Activated T-cell treated with anti-CD3 and anti-CD28 coated beads, Interleukin-2, amount 50 U/mL, for 72 hours (primary cell): ENCODE results near the gene EFNA5. TPM values are rescaled to one million over a fixed set of nuclear protein-coding genes. Genes with fewer than 3 reads are reported as not detected.
"Not testable (repeated sequence)": the region's sequence is repeated elsewhere in the genome, so short reads cannot be mapped to it uniquely, and the experiment has no call there.

Source experiments
- ATAC-seq, 2 donors: fragments of 150-1000 bp; cut with Tn5 transposase; replicated peaks in 1 of 2; 2 replicates each; pipeline ENCODE4 v1.10.0; 2021; ENCODE audit warnings: moderate library complexity in 2 of 2, mild to moderate bottlenecking in 1 of 2
- DNase-seq, 2 donors: peaks; one replicate each; pipeline ENCODE4 v3.0.0; 2021 to 2022; ENCODE audit warnings: mixed read lengths in 1 of 2
- H3K27ac Mint-ChIP-seq: one replicate; pipeline ENCODE4 v1.8.0; 2022; ENCODE audit warnings: mild to moderate bottlenecking, moderate library complexity, mixed read lengths
- H3K27me3 Mint-ChIP-seq: one replicate; pipeline ENCODE4 v1.8.0; 2022; ENCODE audit warnings: low read depth, mixed read lengths
- H3K36me3 Mint-ChIP-seq, 2 donors: one replicate each; pipeline ENCODE4 v1.8.0; 2022; ENCODE audit warnings: mixed read lengths in 2 of 2, mild to moderate bottlenecking in 1 of 2; ENCODE audit not compliant: insufficient read depth in 2 of 2
- H3K4me1 Mint-ChIP-seq: one replicate; pipeline ENCODE4 v1.8.0; 2022; ENCODE audit warnings: low read depth, mixed read lengths
- H3K4me3 Mint-ChIP-seq, 2 donors: one replicate each; pipeline ENCODE4 v1.8.0; 2022; ENCODE audit warnings: mild to moderate bottlenecking in 2 of 2, mixed read lengths in 2 of 2, moderate library complexity in 2 of 2
- H3K9me3 Mint-ChIP-seq, 2 donors: one replicate each; pipeline ENCODE4 v1.8.0; 2022; ENCODE audit warnings: mixed read lengths in 2 of 2
- total RNA-seq, 2 donors: library from RNA; stranded (reverse); gene quantifications; one replicate each; pipeline ENCODE4 v1.2.3, GENCODE V29; 2022

EFNA5 gene
- total RNA-seq, 2 donors from 2014 or later = 0.35 TPM; not detected in 1

DNA sequence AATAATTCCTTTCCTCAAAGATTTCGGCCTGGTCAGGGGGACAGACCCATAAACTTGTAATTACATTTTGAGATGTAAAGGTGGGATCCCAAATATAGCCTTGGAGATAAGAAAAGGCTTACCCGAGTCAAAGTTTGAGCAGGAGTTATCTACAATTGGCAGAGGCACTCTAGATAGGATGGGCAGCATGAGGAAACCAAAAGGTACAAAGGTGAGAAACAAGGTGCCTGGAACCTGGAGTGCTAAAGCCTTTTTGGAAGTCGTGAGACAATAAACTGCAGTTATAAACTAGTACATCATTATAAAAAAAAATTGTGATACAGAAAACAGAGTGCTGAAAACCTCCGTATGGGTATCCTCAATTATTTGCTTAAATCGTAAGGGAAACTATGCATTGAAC is 212.4 kb downstream of the EFNA5 start:
- no peak for DNase-seq
- H3K9me3 Mint-ChIP-seq = no peaks in the 10 kb centered on the region
- no peak overlapping the region for H3K4me3 Mint-ChIP-seq
- H3K27me3 Mint-ChIP-seq = peaks cover 24% of the 10 kb centered on the region
- no peak for ATAC-seq
- no peak overlapping the region for H3K27ac Mint-ChIP-seq
- no peaks in the 10 kb centered on the region for H3K36me3 Mint-ChIP-seq
- H3K4me1 Mint-ChIP-seq = no peaks in the 10 kb centered on the region

DNA sequence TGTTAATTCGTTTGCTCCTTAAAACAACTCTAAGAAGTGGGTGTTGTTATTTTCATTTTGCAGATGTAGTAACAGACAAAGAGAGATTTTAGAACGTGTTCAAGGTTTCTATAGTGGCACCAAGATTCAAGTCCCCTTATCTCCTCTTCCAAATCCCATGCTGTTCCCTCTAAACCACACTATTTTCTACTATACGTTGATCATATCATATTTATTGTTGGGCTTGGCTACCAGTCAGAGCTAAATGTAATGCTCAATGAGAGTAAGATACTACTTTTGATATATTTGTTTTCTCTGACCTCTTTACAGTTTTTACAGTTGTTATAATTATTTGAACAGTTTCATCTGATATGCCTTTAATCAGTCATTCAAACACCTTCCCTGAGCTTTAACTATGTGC is 212.9 kb downstream of the EFNA5 start:
- H3K27ac Mint-ChIP-seq = no peak overlapping the region
- ATAC-seq = no peak
- no peaks in the 10 kb centered on the region for H3K4me1 Mint-ChIP-seq
- no peaks in the 10 kb centered on the region for H3K9me3 Mint-ChIP-seq
- DNase-seq = no peak
- H3K36me3 Mint-ChIP-seq = no peaks in the 10 kb centered on the region
- no peak overlapping the region for H3K4me3 Mint-ChIP-seq
- H3K27me3 Mint-ChIP-seq = peaks cover 25% of the 10 kb centered on the region

DNA sequence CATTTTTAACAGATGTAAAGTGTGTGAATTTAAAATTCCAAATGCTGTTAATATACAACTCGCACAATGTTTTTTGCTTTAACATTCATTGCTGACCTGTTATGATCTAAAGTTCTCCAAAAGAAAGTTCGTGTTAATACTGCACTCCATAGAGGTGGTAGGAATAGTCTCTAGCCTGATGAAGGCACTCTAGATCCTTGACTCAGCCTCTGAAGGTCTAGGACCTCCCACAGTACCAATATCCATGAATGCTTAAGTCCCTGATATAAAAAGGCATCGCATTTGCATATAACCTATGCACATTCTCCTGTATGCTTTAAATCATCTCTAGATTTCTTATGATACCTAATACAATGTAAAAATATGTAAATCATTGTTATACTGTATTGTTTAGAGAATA is 213.6 kb downstream of the EFNA5 start:
- H3K27me3 Mint-ChIP-seq = peaks cover 25% of the 10 kb centered on the region
- ATAC-seq (no peak), DNase-seq (no peak)
- no peaks in the 10 kb centered on the region for H3K36me3 Mint-ChIP-seq
- H3K9me3 Mint-ChIP-seq = no peaks in the 10 kb centered on the region
- no peak overlapping the region for H3K27ac Mint-ChIP-seq
- H3K4me1 Mint-ChIP-seq = no peaks in the 10 kb centered on the region
- H3K4me3 Mint-ChIP-seq = no peak overlapping the region

DNA sequence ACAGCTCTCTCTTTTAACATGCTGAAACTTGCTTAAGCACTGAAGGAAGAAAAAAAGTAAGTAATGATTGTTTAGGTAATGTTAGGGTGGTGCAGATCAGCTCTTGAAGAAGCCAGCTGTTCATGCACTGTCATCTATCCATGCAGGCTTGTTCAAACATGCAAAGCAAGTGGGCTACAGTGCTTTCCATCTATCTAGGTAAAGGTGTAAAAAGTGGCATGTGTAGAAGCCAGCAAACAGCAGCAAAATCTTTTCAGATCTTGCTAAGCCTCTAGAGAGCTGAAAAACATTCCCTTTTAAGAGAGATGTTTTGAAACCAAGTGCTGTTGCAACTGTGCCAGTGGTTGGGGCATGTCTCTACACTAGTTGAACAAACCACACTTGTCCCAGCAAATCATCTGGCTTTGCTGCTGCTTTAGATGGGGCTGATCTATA is 214.4 kb downstream of the EFNA5 start:
- Mint-ChIP-seq H3K36me3 (no peaks in the 10 kb centered on the region), H3K27me3 (peaks cover 25% of the 10 kb centered on the region), H3K4me1 (no peaks in the 10 kb centered on the region), H3K27ac (no peak overlapping the region), H3K4me3 (no peak overlapping the region), H3K9me3 (no peaks in the 10 kb centered on the region)
- ATAC-seq (no peak), DNase-seq (no peak)

DNA sequence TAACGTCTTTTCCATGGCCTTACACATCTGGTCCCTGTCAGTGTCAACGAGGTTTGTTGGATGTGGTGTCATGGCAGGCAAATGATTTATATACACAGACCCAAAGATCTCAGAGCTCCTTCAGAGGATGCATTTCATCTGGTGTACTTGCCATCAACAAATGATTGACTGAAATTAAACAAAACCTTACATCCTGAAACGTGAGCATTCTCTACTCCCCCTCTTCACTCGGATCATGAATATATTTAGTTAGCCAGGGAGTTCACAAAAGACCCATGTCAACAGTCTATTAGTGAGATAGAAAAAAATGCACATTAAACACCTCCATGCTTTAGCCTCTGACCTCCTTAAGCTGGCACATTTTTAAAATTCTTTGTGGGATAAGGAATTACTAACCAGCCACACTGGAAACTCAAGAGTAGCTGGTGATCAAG is 215.6 kb downstream of the EFNA5 start:
- ATAC-seq = no peak
- Mint-ChIP-seq H3K4me1 (no peaks in the 10 kb centered on the region), H3K4me3 (no peak overlapping the region), H3K27ac (no peak overlapping the region), H3K9me3 (no peaks in the 10 kb centered on the region), H3K27me3 (peaks cover 25% of the 10 kb centered on the region), H3K36me3 (no peaks in the 10 kb centered on the region)
- DNase-seq = no peak

DNA sequence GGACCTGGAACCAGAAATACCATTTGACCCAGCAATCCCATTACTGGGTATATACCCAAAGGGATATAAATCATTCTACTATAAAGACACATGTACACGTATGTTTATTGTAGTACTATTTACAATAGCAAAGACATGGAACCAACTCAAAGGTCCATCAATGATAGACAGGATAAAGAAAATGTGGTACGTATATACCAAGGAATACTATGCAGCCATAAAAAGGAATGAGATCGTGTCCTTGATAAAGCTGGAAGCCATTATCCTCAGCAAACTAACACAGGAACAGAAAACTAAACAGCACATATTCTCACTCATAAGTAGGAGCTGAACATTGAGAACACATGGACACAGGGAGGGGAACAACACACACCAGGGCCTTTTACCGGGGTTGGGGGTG is 218.9 kb downstream of the EFNA5 start:
- not testable (repeated sequence) for H3K4me1 Mint-ChIP-seq, ATAC-seq, DNase-seq, H3K9me3 Mint-ChIP-seq, H3K36me3 Mint-ChIP-seq, H3K27ac Mint-ChIP-seq, H3K4me3 Mint-ChIP-seq
- H3K27me3 Mint-ChIP-seq = peaks cover 17% of the 10 kb centered on the region

DNA sequence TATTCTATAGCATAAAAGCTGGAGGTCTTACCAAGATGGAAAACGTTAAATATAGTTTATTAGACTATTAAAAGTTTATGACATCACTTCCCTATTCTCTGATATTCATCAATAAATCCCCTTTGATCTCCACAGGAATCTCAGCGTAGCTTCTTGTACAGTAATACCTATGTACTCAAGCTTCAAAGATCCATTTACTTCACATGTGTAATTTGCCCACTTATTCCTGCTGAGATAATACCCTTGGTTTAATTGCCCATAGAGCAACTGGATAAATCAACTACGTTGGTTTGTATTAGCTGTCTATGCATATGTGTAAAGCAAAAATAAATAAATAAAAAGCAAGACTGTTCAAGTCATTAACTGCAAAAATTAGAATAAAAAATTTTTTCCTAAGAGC is 219.7 kb downstream of the EFNA5 start:
- peaks cover 17% of the 10 kb centered on the region for H3K27me3 Mint-ChIP-seq
- no peak overlapping the region for H3K27ac Mint-ChIP-seq
- no peaks in the 10 kb centered on the region for H3K36me3 Mint-ChIP-seq
- peaks cover 0 to 3% of the 10 kb centered on the region in 2 donors for H3K9me3 Mint-ChIP-seq
- no peak overlapping the region for H3K4me3 Mint-ChIP-seq
- ATAC-seq (no peak), DNase-seq (no peak)
- H3K4me1 Mint-ChIP-seq = no peaks in the 10 kb centered on the region

DNA sequence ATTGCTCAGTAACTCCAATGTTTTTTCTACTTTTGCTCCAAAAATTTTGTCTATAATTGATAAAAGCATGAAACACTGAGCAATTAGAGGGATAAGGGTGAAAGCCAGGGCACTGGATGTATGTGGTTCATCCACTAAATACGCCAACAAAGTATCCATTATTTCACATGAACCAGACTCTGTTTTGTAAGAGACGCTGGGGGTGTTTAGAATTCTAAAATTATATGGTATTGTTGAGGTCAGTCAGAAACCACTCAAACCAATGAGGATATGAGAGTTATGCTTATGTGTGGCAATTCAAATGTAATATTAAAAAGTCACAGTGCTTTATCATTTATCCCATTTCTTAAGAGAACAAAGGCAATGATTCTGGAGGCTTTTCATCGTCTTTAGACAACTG is 220.2 kb downstream of the EFNA5 start:
- ATAC-seq (no peak), DNase-seq (no peak)
- peaks cover 17% of the 10 kb centered on the region for H3K27me3 Mint-ChIP-seq
- H3K27ac Mint-ChIP-seq = no peak overlapping the region
- H3K36me3 Mint-ChIP-seq = no peaks in the 10 kb centered on the region
- H3K4me3 Mint-ChIP-seq = no peak overlapping the region
- H3K9me3 Mint-ChIP-seq = peaks cover 0 to 3% of the 10 kb centered on the region in 2 donors
- H3K4me1 Mint-ChIP-seq = no peaks in the 10 kb centered on the region

DNA sequence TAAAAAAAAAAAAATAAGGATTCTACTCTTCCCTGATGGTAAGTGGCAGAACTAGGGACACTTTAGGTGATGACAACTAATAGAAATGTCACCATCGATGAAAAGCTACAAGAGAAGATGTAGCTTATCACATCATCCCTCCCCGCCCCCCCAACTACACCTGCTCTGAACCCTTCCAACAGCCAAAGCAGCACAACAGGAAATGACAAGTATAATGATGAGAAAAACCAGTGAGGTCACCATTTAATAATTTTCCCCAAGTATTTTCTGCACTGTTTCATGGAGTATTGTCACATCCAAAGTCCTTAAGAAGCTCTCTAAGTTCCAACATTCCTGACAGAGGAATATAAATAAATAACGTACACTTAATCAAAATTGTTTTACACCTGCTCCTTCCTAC is 221.4 kb downstream of the EFNA5 start:
- Mint-ChIP-seq H3K4me3 (no peak overlapping the region), H3K4me1 (no peaks in the 10 kb centered on the region), H3K9me3 (peaks cover 0 to 3% of the 10 kb centered on the region in 2 donors), H3K27me3 (peaks cover 12% of the 10 kb centered on the region), H3K27ac (no peak overlapping the region), H3K36me3 (no peaks in the 10 kb centered on the region)
- no peak for DNase-seq
- no peak for ATAC-seq

DNA sequence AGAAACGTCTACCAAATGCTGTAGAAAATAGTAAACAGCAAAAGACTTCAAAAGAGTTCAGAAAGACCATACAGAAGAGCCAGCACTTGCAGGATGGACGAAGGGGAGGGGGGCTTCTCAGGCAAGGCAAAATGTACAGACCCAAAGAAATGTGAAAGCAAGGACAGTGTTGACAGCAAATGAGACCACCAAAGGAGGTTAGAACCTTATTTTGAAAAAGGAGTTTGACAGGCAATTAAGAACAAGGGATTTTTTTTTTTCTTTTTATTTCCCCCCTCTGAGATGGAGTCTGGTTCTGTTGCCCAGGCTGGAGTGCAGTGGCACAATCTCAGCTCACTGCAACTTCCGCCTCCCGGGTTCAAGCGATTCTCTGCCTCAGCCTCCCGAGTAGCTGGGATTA is 223.2 kb downstream of the EFNA5 start:
- Mint-ChIP-seq H3K4me1 (no peaks in the 10 kb centered on the region), H3K27ac (no peak overlapping the region), H3K27me3 (peaks cover 11% of the 10 kb centered on the region), H3K36me3 (peaks cover 0 to 1% of the 10 kb centered on the region in 2 donors), H3K4me3 (no peak overlapping the region), H3K9me3 (peaks cover 0 to 3% of the 10 kb centered on the region in 2 donors)
- DNase-seq (no peak), ATAC-seq (no peak)

DNA sequence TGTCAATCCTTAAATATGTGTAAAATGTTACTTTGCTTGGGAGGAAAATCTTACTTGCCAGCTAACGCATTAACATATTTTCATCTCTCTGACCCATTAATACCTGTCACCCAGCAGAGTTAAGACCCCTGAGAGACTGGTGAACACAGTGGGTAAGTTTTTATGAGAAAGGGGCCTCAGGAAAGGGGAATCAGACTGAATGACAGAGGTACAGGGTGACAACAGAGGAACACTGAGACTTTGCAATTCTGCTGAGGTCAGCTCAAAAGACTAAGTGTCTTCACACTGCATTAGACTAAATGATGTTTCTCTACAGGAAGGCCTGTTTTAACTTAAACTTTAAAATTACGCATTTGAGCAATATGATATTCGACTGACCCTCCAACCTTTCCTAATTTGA is 223.8 kb downstream of the EFNA5 start:
- Mint-ChIP-seq H3K9me3 (peaks cover 0 to 3% of the 10 kb centered on the region in 2 donors), H3K4me3 (no peak overlapping the region), H3K27me3 (peaks cover 11% of the 10 kb centered on the region), H3K27ac (no peak overlapping the region), H3K4me1 (no peaks in the 10 kb centered on the region), H3K36me3 (peaks cover 0 to 1% of the 10 kb centered on the region in 2 donors)
- no peak for DNase-seq
- no peak for ATAC-seq

DNA sequence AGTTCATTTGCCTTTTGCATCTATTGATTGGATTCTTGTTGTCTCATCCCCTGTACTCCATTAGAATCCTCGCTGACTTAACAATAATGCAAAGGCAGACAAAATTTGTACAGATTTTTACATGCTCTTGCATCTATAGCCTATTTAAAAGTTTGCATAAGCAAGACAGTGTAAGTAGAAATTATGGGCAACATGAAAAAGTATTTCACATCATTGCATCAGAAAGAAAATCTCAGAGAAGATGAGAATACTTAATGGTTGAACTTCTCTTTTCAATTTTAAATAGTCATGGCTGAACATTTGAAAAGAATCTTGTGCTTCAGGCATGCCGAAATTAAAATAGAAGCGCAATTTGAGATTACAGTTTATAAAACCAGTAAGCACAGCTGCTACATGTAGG is 226.4 kb downstream of the EFNA5 start:
- peaks cover 0 to 3% of the 10 kb centered on the region in 2 donors for H3K9me3 Mint-ChIP-seq
- peaks cover 11% of the 10 kb centered on the region for H3K27me3 Mint-ChIP-seq
- H3K4me1 Mint-ChIP-seq = no peaks in the 10 kb centered on the region
- ATAC-seq (no peak), DNase-seq (no peak)
- H3K36me3 Mint-ChIP-seq = peaks cover 1% of the 10 kb centered on the region in 2 donors
- H3K4me3 Mint-ChIP-seq = no peak overlapping the region
- H3K27ac Mint-ChIP-seq = no peak overlapping the region

DNA sequence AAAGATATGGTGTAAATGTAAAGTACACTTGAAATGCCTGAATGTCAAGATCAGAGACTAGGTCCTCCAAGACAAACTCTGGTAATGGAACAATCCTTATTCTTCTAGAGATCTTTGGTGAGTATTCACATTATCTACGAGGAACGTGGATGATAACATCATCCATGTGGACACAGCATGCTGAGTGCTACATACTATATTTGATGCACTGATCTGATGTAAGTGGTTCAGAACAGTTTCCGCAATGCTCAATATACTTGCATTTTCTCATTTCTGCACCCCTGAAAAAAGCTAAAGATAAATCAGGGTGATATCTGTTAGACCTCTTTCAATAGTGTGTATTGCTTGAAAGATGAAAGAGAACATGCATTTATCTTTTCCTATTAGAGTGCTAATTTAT is 226.8 kb downstream of the EFNA5 start:
- Mint-ChIP-seq H3K4me1 (no peaks in the 10 kb centered on the region), H3K4me3 (no peak overlapping the region), H3K27me3 (peaks cover 11% of the 10 kb centered on the region), H3K27ac (no peak overlapping the region), H3K9me3 (peaks cover 0 to 3% of the 10 kb centered on the region in 2 donors), H3K36me3 (peaks cover 1% of the 10 kb centered on the region in 2 donors)
- DNase-seq (no peak), ATAC-seq (no peak)

DNA sequence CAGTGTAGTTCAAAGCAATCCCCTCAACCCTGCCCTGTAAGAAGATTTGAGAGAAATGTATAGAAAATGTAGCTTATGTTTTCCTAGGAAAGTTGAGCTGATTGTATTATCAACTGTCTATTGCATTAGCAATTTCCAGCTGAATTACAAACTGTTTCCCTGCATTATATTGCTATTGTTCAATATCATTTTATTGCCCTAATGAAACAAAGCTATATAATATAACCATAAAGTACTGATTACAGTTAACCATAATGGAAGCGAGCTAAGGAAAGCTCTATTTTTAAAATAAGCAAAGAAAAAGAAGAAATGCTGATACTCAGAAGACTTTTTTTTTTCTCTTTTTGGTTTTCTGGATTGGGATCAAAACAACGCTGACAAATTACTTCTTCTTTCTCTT is 228.3 kb downstream of the EFNA5 start:
- no peak overlapping the region for H3K27ac Mint-ChIP-seq
- ATAC-seq (no peak), DNase-seq (no peak)
- H3K4me3 Mint-ChIP-seq = no peak overlapping the region
- H3K36me3 Mint-ChIP-seq = peaks cover 1% of the 10 kb centered on the region in 2 donors
- no peaks in the 10 kb centered on the region for H3K4me1 Mint-ChIP-seq
- H3K9me3 Mint-ChIP-seq = peaks cover 0 to 2% of the 10 kb centered on the region in 2 donors
- peaks cover 8% of the 10 kb centered on the region for H3K27me3 Mint-ChIP-seq
